ENCODE results near the gene NME3.

GRCh38 chr16:1784977-1785845 is 13.9 kb upstream of the NME3 start:
- TF ChIP-seq CTCF (IDR thresholded peaks at IDR 0.05) (no peak), POLR2A (IDR thresholded peaks at IDR 0.05) (no peak)
